SK-N-MC (cell line): ENCODE results near the gene NDUFC1.

Experiments
- EZH2 ChIP-seq: fragments of 200-600 bp; sonication (generic); IDR thresholded peaks from one replicate; pipeline ENCODE4 v1.6.1; 2017; ENCODE audit warnings: antibody characterized with exemption
- FOXP2 ChIP-seq: optimal IDR thresholded peaks from 2 replicates; pipeline ENCODE3; 2011; ENCODE audit warnings: mild to moderate bottlenecking, moderate library complexity; ENCODE audit not compliant: insufficient read depth; ENCODE audit errors: extremely low read length, control extremely low read depth
- POLR2AphosphoS5 ChIP-seq: IDR thresholded peaks from 2 replicates; pipeline ENCODE4 v1.6.1; 2012; ENCODE audit warnings: mild to moderate bottlenecking, low read depth, low read length, borderline replicate concordance

GRCh38 chr4:139317635-139318034, 15.4 kb upstream of the NDUFC1 start:
- no peak for TF ChIP-seq EZH2
- TF ChIP-seq POLR2AphosphoS5 = no peak
- TF ChIP-seq FOXP2 = no peak
